Transverse colon (tissue), 4 donors: ENCODE measurements around the gene PEX14. TPM values are rescaled to one million over a fixed set of nuclear protein-coding genes. Genes with fewer than 3 reads are reported as not detected.
A peak's percentile ranks its signal among the peaks of the same experiment; 100 is the strongest.

Experiments used
- DNase-seq: peaks from one replicate; pipeline ENCODE4 v3.0.0-alpha.2; 2019
- H3K27ac ChIP-seq, 4 donors: fragments of 200-600 bp; sonication (generic); 2 replicates each; pipeline ENCODE4 v1.5.1; 2016 to 2018; ENCODE audit warnings: inconsistent platforms in 4 of 4
- H3K27me3 ChIP-seq: fragments of 200-600 bp; sonication (generic); 2 replicates; pipeline ENCODE4 v1.5.1; 2017; ENCODE audit warnings: inconsistent platforms
- H3K36me3 ChIP-seq, 4 donors: fragments of 200-600 bp; sonication (generic); 2 replicates each; pipeline ENCODE4 v1.5.1; 2017 to 2019; ENCODE audit warnings: inconsistent platforms in 4 of 4
- H3K4me1 ChIP-seq, 4 donors: fragments of 200-600 bp; sonication (generic); 2 replicates each; pipeline ENCODE4 v1.5.1; 2017 to 2020; ENCODE audit warnings: inconsistent platforms in 4 of 4
- H3K4me3 ChIP-seq, 4 donors: fragments of 200-600 bp; sonication (generic); 1 replicate in 1 of 4; 2 replicates in 3 of 4; pipeline versions ENCODE4 v1.5.1 to v1.6.1; 2017 to 2019; ENCODE audit warnings: inconsistent platforms in 4 of 4
- H3K9me3 ChIP-seq, 2 donors: fragments of 200-600 bp; sonication (generic); 2 replicates each; pipeline ENCODE4 v1.5.1; 2017 to 2019; ENCODE audit warnings: inconsistent platforms in 2 of 2
- EP300 ChIP-seq: sonication (generic); formaldehyde crosslinking; IDR thresholded peaks from one replicate; pipeline ENCODE4 v1.6.1; 2017; ENCODE audit warnings: antibody characterized with exemption, low read depth
- POLR2A ChIP-seq: fragments of 450-650 bp; IDR thresholded peaks from one replicate; pipeline ENCODE4 v1.6.1; 2016; ENCODE audit warnings: antibody characterized with exemption, mild to moderate bottlenecking, moderate library complexity
- POLR2AphosphoS5 ChIP-seq, 3 donors: sonication (generic); formaldehyde crosslinking; IDR thresholded peaks; one replicate each; pipeline ENCODE4 v1.6.1; 2016; ENCODE audit warnings: antibody characterized with exemption in 3 of 3
- WGBS, 2 donors: methylation state at CpG; one replicate each; pipeline ENCODE4 v1.1.5; 2018; ENCODE audit warnings: low coverage in 1 of 2; 5-methylcytosine and 5-hydroxymethylcytosine counted together
- in situ Hi-C, 4 donors: fragments of 200-750 bp; cut with MboI; loops; one replicate each; pipeline versions ENCODE4 v1.15.0 to v1.15.1; 2017; ENCODE audit warnings: low sequenced_read_pairs in 3 of 4, low pct_ligation_motif_present in 1 of 4, low pct_unique_long_range_greater_than_20kb in 1 of 4
- intact Hi-C: fragments of 100-400 bp; cut with DNase I; formaldehyde crosslinking; loops from one replicate; pipeline ENCODE4 v1.15.1; 2023; ENCODE audit warnings: low total_unique reads
- total RNA-seq, 4 donors: library from RNA; depleted of rRNA; stranded (reverse); fragments of >200 nt; gene quantifications; one replicate each; pipeline ENCODE4 v1.1.0, GENCODE V29; 2016
- TF ChIP-seq, protein P1 (sequence below), 5 experiments: fragments of 200-600 bp in 3 of 5; fragments of 450-650 bp in 2 of 5; sonication (generic) in 3 of 5; IDR thresholded peaks; 1 replicate in 2 of 5; 2 replicates in 3 of 5; pipeline ENCODE4 v1.5.1; 2016 to 2017; ENCODE audit warnings: antibody characterized with exemption in 5 of 5, inconsistent platforms in 3 of 5, mild to moderate bottlenecking in 2 of 5, moderate library complexity in 1 of 5

The PEX14 gene
- total RNA-seq, 4 donors from 2014 or later, result 2.4 to 16.5 (median 12.6) TPM

DNA sequence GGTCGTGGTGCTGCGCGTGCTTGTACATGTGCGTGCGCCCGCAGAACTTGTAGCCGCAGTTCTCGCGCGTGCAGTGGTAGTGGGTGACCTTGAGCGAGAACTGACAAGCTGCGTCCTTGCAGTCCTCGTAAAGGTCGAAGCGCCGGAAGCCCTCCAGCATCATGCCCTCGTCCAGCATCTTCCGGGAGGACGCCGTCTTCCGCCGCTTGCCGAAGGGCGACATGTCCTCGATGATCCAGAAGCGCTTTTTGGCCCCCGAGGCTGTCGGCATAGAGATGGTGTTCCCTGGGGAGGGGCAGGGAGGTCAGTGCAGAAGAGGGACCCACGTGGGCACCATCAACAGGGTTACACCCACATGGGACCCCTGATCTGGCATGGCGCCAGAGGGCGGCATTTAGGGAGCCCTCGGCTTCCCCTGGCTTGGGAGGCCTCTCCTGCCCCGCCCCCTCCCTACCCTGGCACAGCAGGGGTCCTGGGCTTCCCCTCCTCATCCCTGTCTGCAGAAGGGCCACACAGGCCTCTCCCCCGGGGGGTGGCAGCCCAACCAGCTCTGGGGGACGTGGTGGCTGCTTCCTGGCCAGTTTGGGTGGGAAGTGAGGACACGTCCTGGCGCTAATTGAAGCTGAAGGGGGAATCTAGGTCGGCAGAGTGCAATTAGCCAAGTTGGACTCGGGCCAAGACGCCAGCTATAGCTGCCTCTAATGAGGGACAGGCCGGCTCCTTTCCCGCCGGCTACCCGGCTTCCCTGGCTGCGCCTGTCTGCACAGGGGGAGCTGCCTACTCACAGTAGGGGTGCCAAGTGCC is 165.2 kb downstream of the PEX14 start:
- in situ Hi-C loops, result no loop called here
- peaks cover 12 to 36% (median 17%) of the 10 kb centered on the region in 4 donors for H3K4me1 ChIP-seq
- H3K4me3 ChIP-seq, result no peak overlapping the region
- H3K36me3 ChIP-seq, result peaks cover 0 to 5% (median 0%) of the 10 kb centered on the region in 4 donors
- H3K27ac ChIP-seq, result peak overlapping the region; percentile 51 to 79 (median 60)
- WGBS, 2 donors, result 91% methylated on average over 41 of the region's 45 CpGs; no CpG with 5 or more reads in 1 of the 2 donors
- intact Hi-C loops, result loop anchor here (5.0 kb wide), 1 partner anchor 47 kb away; no protein-coding TSS in a partner anchor
- TF ChIP-seq EP300, result no peak
- TF ChIP-seq, protein P1, sequence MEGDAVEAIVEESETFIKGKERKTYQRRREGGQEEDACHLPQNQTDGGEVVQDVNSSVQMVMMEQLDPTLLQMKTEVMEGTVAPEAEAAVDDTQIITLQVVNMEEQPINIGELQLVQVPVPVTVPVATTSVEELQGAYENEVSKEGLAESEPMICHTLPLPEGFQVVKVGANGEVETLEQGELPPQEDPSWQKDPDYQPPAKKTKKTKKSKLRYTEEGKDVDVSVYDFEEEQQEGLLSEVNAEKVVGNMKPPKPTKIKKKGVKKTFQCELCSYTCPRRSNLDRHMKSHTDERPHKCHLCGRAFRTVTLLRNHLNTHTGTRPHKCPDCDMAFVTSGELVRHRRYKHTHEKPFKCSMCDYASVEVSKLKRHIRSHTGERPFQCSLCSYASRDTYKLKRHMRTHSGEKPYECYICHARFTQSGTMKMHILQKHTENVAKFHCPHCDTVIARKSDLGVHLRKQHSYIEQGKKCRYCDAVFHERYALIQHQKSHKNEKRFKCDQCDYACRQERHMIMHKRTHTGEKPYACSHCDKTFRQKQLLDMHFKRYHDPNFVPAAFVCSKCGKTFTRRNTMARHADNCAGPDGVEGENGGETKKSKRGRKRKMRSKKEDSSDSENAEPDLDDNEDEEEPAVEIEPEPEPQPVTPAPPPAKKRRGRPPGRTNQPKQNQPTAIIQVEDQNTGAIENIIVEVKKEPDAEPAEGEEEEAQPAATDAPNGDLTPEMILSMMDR (IDR thresholded peaks at IDR 0.05), result no peak
- no peak for TF ChIP-seq POLR2AphosphoS5 (IDR thresholded peaks at IDR 0.05)
- no peak for TF ChIP-seq POLR2A
- no peaks in the 10 kb centered on the region for H3K27me3 ChIP-seq
- no peak for DNase-seq
- no peaks in the 10 kb centered on the region for H3K9me3 ChIP-seq

DNA sequence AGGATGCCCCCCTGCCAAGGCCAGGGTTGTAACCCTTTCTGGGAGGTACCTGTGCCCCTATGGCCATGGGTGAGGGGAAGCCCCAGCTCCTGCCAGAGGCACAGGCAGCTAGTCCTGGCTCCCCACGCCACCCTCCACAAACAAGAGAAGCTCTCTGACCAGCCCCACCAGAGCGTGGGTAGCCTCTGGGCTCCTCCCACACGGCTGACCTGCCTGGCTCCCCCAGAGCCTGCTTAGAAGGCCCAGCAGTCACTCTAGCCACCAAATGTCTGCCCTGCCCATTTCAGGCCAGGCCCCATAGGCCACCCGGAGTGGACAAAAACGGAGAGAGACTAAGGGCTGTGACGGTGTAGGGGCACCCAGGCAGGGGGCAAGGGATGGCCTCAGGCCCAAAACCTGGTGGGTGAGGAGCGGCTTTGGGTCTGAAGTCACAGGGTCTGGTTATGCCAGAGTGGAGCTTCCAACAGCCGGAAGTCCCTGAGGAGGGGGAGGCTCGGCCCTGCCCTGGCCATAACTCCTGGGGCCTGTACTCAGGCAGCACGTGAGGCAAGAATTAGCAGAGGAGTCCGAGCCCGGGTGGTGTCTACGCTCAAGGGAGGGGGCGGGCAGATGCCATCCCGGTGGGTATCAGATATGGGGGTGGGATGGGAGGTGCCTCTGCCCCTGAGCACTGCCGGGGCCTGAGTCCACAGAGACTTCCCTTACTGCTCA is 166.2 kb downstream of the PEX14 start:
- peaks cover 0 to 5% (median 0%) of the 10 kb centered on the region in 4 donors for H3K36me3 ChIP-seq
- TF ChIP-seq POLR2AphosphoS5 (IDR thresholded peaks at IDR 0.05) (no peak), EP300 (no peak), POLR2A (no peak)
- TF ChIP-seq, protein P1 (IDR thresholded peaks at IDR 0.05), result no peak
- WGBS, 2 donors, result 80% methylated on average over 16 of the region's 16 CpGs; no CpG with 5 or more reads in 1 of the 2 donors

DNA sequence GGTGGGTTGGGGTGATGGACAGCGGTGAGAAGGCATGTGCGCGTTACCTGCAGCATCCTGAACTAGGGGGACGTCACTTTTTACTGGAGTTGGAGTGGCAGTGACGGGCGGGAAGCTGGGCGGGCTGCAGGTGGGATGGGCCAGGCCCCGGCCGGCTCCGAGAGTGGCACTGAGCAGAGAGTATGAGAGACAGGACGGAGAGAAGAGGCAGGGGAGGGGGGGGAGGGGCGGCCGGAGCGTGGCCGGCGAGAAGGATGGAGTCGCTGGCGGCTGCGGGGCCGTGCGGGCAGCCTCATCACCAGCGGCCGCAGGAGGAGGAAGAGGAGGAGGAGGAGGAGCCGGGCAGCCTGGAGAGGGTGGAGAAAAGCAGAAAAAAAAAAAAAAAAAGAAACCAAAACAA is 167.2 kb downstream of the PEX14 start:
- in situ Hi-C loops (no loop called here), intact Hi-C loops (loop anchor here (5.0 kb wide), 1 partner anchor 45 kb away; no protein-coding TSS in a partner anchor)
- 62 to 81% methylated on average over 15 to 24 of the region's 24 CpGs for WGBS, 2 donors
- TF ChIP-seq, protein P1 (IDR thresholded peaks at IDR 0.05), result no peak
- no peak for TF ChIP-seq POLR2AphosphoS5 (IDR thresholded peaks at IDR 0.05)
- TF ChIP-seq EP300, result no peak
- TF ChIP-seq POLR2A, result no peak
- no peak for DNase-seq
- Histone ChIP-seq H3K4me3 (no peak overlapping the region), H3K27ac (peak overlapping the region in 3 of 4 donors; percentile 51 to 79 (median 63)), H3K9me3 (no peaks in the 10 kb centered on the region), H3K4me1 (peaks cover 0 to 23% (median 11%) of the 10 kb centered on the region in 4 donors), H3K36me3 (peaks cover 0 to 5% (median 0%) of the 10 kb centered on the region in 4 donors), H3K27me3 (no peaks in the 10 kb centered on the region)

More for the DNA sequence above, 166.2 kb downstream of the PEX14 start:
- peak overlapping the region; percentile 51 to 79 (median 60) for H3K27ac ChIP-seq
- H3K4me1 ChIP-seq, result peaks cover 1 to 26% (median 11%) of the 10 kb centered on the region in 4 donors
- intact Hi-C loops (loop anchor here (5.0 kb wide), 1 partner anchor 46 kb away; no protein-coding TSS in a partner anchor), in situ Hi-C loops (no loop called here)
- H3K9me3 ChIP-seq, result no peaks in the 10 kb centered on the region
- no peak for DNase-seq
- H3K27me3 ChIP-seq, result no peaks in the 10 kb centered on the region
- H3K4me3 ChIP-seq, result no peak overlapping the region
